Transverse colon (tissue), 4 donors: Measurements from ENCODE around the gene DIPK1A. TPM values are rescaled to one million over a fixed set of nuclear protein-coding genes. Genes with fewer than 3 reads are reported as not detected.

Experiments
- DNase-seq: peaks from one replicate; pipeline ENCODE4 v3.0.0-alpha.2; 2019
- H3K27ac ChIP-seq, 4 donors: fragments of 200-600 bp; sonication (generic); 2 replicates each; pipeline ENCODE4 v1.5.1; 2016 to 2018; ENCODE audit warnings: inconsistent platforms in 4 of 4
- H3K27me3 ChIP-seq: fragments of 200-600 bp; sonication (generic); 2 replicates; pipeline ENCODE4 v1.5.1; 2017; ENCODE audit warnings: inconsistent platforms
- H3K36me3 ChIP-seq, 4 donors: fragments of 200-600 bp; sonication (generic); 2 replicates each; pipeline ENCODE4 v1.5.1; 2017 to 2019; ENCODE audit warnings: inconsistent platforms in 4 of 4
- H3K4me1 ChIP-seq, 4 donors: fragments of 200-600 bp; sonication (generic); 2 replicates each; pipeline ENCODE4 v1.5.1; 2017 to 2020; ENCODE audit warnings: inconsistent platforms in 4 of 4
- H3K4me3 ChIP-seq, 4 donors: fragments of 200-600 bp; sonication (generic); 1 replicate in 1 of 4; 2 replicates in 3 of 4; pipeline versions ENCODE4 v1.5.1 to v1.6.1; 2017 to 2019; ENCODE audit warnings: inconsistent platforms in 4 of 4
- H3K9me3 ChIP-seq, 2 donors: fragments of 200-600 bp; sonication (generic); 2 replicates each; pipeline ENCODE4 v1.5.1; 2017 to 2019; ENCODE audit warnings: inconsistent platforms in 2 of 2
- EP300 ChIP-seq: sonication (generic); formaldehyde crosslinking; IDR thresholded peaks from one replicate; pipeline ENCODE4 v1.6.1; 2017; ENCODE audit warnings: antibody characterized with exemption, low read depth
- POLR2A ChIP-seq: fragments of 450-650 bp; IDR thresholded peaks from one replicate; pipeline ENCODE4 v1.6.1; 2016; ENCODE audit warnings: antibody characterized with exemption, mild to moderate bottlenecking, moderate library complexity
- POLR2AphosphoS5 ChIP-seq, 3 donors: sonication (generic); formaldehyde crosslinking; IDR thresholded peaks; one replicate each; pipeline ENCODE4 v1.6.1; 2016; ENCODE audit warnings: antibody characterized with exemption in 3 of 3
- whole genome bisulfite sequencing, 2 donors: methylation state at CpG; one replicate each; pipeline ENCODE4 v1.1.5; 2018; ENCODE audit warnings: low coverage in 1 of 2; 5-methylcytosine and 5-hydroxymethylcytosine counted together
- in situ Hi-C, 4 donors: fragments of 200-750 bp; cut with MboI; loops; one replicate each; pipeline versions ENCODE4 v1.15.0 to v1.15.1; 2017; ENCODE audit warnings: low sequenced_read_pairs in 3 of 4, low pct_ligation_motif_present in 1 of 4, low pct_unique_long_range_greater_than_20kb in 1 of 4
- intact Hi-C: fragments of 100-400 bp; cut with DNase I; formaldehyde crosslinking; loops from one replicate; pipeline ENCODE4 v1.15.1; 2023; ENCODE audit warnings: low total_unique reads
- total RNA-seq, 4 donors: library from RNA; depleted of rRNA; stranded (reverse); fragments of >200 nt; gene quantifications; one replicate each; pipeline ENCODE4 v1.1.0, GENCODE V29; 2016
- TF ChIP-seq, protein P1 (sequence below), 5 experiments: fragments of 200-600 bp in 3 of 5; fragments of 450-650 bp in 2 of 5; sonication (generic) in 3 of 5; IDR thresholded peaks; 1 replicate in 2 of 5; 2 replicates in 3 of 5; pipeline ENCODE4 v1.5.1; 2016 to 2017; ENCODE audit warnings: antibody characterized with exemption in 5 of 5, inconsistent platforms in 3 of 5, mild to moderate bottlenecking in 2 of 5, moderate library complexity in 1 of 5

The DIPK1A gene
- total RNA-seq, 4 donors from 2014 or later = 6.0 to 17.9 (median 11.2) TPM

DNA sequence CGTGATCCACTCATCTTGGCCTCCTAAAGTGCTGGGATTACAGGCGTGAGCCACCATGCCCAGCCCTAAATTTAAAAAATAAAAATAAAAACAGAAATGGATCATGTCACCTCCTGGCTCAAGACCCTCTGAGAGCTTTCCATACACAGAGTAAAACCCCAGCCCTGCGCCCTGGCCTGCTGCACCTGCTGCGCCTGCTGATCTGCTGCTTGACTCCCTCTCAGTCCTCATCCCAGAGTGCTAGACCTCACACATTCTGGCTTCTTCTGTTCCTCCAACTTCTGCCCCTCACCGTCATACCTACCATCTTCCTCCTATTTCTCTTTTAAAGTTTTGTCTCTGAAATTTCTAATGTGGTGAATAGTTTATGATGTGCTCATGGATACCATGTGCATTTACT lies 42.7 kb upstream of the DIPK1A start:
- H3K27ac ChIP-seq = no peak overlapping the region
- H3K4me3 ChIP-seq = no peak overlapping the region
- H3K27me3 ChIP-seq = no peaks in the 10 kb centered on the region
- H3K4me1 ChIP-seq = peaks cover 0 to 11% (median 3%) of the 10 kb centered on the region in 4 donors
- DNase-seq = no peak
- TF ChIP-seq, protein P1, sequence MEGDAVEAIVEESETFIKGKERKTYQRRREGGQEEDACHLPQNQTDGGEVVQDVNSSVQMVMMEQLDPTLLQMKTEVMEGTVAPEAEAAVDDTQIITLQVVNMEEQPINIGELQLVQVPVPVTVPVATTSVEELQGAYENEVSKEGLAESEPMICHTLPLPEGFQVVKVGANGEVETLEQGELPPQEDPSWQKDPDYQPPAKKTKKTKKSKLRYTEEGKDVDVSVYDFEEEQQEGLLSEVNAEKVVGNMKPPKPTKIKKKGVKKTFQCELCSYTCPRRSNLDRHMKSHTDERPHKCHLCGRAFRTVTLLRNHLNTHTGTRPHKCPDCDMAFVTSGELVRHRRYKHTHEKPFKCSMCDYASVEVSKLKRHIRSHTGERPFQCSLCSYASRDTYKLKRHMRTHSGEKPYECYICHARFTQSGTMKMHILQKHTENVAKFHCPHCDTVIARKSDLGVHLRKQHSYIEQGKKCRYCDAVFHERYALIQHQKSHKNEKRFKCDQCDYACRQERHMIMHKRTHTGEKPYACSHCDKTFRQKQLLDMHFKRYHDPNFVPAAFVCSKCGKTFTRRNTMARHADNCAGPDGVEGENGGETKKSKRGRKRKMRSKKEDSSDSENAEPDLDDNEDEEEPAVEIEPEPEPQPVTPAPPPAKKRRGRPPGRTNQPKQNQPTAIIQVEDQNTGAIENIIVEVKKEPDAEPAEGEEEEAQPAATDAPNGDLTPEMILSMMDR (IDR thresholded peaks at IDR 0.05) = no peak
- TF ChIP-seq POLR2AphosphoS5 (IDR thresholded peaks at IDR 0.05) = no peak
- no peak for TF ChIP-seq POLR2A
- TF ChIP-seq EP300 = no peak
- no peaks in the 10 kb centered on the region for H3K9me3 ChIP-seq
- intact Hi-C loops = no loop called here
- in situ Hi-C loops = no loop called here
- no peaks in the 10 kb centered on the region for H3K36me3 ChIP-seq
- WGBS, 2 donors = 92 to 96% methylated on average over 4 to 5 of the region's 5 CpGs

DNA sequence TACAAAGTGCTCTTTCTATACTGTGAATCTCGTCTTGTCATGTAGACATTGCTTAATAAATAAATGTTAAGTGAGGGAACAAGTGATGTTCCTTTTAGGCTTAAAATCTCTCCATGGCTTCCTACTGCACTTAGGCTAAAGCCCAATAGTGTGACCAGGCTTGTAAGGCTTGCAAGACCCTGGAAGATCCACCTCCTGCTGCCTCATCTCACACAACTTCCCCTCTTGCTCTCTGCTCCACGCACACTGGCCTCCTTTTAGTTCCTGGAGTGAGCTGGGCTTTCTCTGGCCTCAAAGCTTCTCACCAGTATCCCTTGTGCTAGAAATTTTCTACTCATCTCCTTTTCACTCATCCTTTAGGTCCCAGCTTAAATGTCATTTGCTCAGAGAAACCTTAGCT lies 41.5 kb upstream of the DIPK1A start:
- Histone ChIP-seq H3K27ac (no peak overlapping the region), H3K36me3 (no peaks in the 10 kb centered on the region), H3K27me3 (no peaks in the 10 kb centered on the region), H3K4me1 (peaks cover 0 to 11% (median 3%) of the 10 kb centered on the region in 4 donors), H3K9me3 (no peaks in the 10 kb centered on the region), H3K4me3 (no peak overlapping the region)
- WGBS, 2 donors = 83 to 94% methylated on average over 2 of the region's 2 CpGs
- in situ Hi-C loops (no loop called here), intact Hi-C loops (no loop called here)
- TF ChIP-seq EP300 (no peak), POLR2AphosphoS5 (IDR thresholded peaks at IDR 0.05) (no peak), POLR2A (no peak)
- TF ChIP-seq, protein P1 (IDR thresholded peaks at IDR 0.05) = no peak
- no peak for DNase-seq

DNA sequence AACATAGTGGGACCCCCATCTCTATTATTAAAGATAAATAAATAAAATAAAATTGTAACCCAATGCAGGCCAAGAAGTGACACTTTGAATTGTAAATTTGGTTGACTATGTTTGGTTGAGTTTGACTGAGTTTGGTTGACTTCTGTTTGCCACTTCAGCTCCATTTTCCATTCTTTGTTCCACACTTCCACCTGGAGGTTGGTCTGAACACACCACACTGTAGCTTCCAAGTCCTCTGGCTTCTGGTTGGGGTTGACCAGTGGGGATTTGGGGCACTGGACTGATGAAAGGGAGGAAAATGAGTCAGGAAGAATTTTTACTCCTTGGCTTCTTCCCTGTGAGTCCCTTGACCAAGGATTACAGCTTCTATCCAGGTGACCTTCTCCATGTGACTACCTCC lies 40.6 kb upstream of the DIPK1A start:
- H3K4me3 ChIP-seq = no peak overlapping the region
- H3K27ac ChIP-seq = no peak overlapping the region
- no peaks in the 10 kb centered on the region for H3K9me3 ChIP-seq
- in situ Hi-C loops (no loop called here), intact Hi-C loops (no loop called here)
- H3K36me3 ChIP-seq = no peaks in the 10 kb centered on the region
- no peak for DNase-seq
- H3K27me3 ChIP-seq = no peaks in the 10 kb centered on the region
- peaks cover 0 to 11% (median 3%) of the 10 kb centered on the region in 4 donors for H3K4me1 ChIP-seq
- TF ChIP-seq, protein P1 (IDR thresholded peaks at IDR 0.05) = no peak
- TF ChIP-seq POLR2A (no peak), EP300 (no peak), POLR2AphosphoS5 (IDR thresholded peaks at IDR 0.05) (no peak)

DNA sequence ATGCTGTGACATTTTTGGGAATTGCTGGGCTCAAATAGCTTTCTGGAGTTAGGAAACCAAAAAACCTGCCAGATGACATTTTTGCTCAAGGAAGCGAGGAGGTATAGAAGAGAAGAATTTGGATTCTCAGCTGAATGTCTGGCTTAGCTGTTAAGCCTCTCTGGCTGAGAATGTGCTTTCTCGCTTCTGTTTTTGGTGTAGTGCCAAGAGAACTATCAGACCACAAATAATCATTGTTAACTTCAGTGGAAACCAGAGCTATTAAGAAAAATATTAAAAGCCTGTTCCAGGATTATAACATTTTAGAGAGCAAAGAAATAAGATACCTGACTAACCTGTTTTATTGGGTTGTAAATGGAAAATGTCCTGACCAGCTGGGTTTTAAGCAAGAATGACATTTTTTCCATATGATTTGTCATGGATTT lies 39.5 kb upstream of the DIPK1A start:
- peaks cover 0 to 17% (median 6%) of the 10 kb centered on the region in 4 donors for H3K4me1 ChIP-seq
- in situ Hi-C loops = no loop called here
- no peak for TF ChIP-seq POLR2A
- TF ChIP-seq EP300 = no peak
- TF ChIP-seq, protein P1 (IDR thresholded peaks at IDR 0.05) = no peak
- no peak for TF ChIP-seq POLR2AphosphoS5 (IDR thresholded peaks at IDR 0.05)
- H3K36me3 ChIP-seq = no peaks in the 10 kb centered on the region
- H3K9me3 ChIP-seq = no peaks in the 10 kb centered on the region
- 45 to 47% methylated on average over 1 of the region's 2 CpGs for WGBS, 2 donors
- no peak overlapping the region for H3K27ac ChIP-seq
- H3K4me3 ChIP-seq = no peak overlapping the region
- DNase-seq = no peak
- intact Hi-C loops = no loop called here
- H3K27me3 ChIP-seq = no peaks in the 10 kb centered on the region
